Ramos (cell line): ENCODE measurements around the gene NDUFS7.
"Not testable (repeated sequence)": the region's sequence is repeated elsewhere in the genome, so short reads cannot be mapped to it uniquely, and the experiment has no call there.

Source experiments
- in situ Hi-C: fragments of 300-500 bp; cut with MboI; formaldehyde crosslinking; loops from one replicate; pipeline ENCODE4 v1.14.3; 2022; ENCODE audit warnings: low sequenced_read_pairs; ENCODE audit not compliant: unreplicated experiment

NDUFS7 gene

DNA sequence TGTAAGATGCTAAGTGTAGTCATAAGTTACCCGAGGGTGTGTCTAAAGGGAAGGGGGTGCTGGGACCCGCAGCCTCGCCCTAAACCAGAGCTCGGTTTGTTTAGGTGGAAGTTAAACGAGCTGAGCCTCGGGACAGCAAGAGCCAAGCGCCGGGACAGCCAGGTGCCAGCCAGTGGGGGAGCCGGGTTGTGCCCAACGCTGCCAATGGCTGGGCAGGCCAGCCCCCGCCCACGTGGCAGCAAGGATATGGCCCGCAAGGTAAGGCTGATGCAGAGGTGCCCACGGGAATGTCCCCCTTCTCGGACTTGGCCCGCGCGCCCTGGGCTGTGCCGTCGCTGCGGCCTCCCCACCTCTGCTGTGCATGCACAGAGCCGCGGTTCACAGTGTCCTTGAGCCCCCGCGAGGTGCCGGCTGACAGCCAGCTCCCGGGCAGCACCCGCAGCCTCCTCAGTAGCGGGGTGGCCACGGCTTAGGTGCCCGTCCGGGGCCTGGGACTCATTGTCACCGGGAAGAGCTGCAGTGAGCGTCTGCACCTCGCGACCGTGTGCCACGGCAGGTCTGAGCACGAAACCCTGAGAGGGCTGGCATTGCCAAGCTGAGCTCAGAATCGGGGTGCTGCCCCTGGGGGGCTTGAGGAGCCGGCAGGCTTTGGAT is 45.2 kb downstream of the NDUFS7 start:
- in situ Hi-C loops: no loop called here

- in situ Hi-C loops: no loop called here
Measured at GRCh38 chr19:1429750-1430149, 46.0 kb downstream of the NDUFS7 start.

DNA sequence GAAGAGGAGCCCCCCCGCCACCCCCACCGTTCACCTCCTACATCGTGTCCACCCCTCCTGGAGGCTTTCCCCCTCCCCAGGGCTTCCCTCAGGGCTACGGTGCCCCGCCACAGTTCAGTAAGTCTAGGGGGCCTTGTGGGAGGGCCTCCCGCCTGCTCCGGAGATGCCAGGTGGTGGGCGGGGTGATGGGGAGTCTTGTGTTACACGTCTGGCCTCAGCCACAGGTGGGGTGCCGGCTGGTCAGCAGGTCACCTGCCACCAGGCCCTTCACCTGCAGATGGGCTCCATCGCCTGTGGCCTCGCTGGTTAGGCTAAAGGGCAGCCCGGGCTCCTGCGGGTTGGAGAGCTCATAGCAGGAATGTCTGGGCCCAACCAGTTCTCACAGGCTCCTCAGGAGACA is 46.5 kb downstream of the NDUFS7 start:
- in situ Hi-C loops: no loop called here

DNA sequence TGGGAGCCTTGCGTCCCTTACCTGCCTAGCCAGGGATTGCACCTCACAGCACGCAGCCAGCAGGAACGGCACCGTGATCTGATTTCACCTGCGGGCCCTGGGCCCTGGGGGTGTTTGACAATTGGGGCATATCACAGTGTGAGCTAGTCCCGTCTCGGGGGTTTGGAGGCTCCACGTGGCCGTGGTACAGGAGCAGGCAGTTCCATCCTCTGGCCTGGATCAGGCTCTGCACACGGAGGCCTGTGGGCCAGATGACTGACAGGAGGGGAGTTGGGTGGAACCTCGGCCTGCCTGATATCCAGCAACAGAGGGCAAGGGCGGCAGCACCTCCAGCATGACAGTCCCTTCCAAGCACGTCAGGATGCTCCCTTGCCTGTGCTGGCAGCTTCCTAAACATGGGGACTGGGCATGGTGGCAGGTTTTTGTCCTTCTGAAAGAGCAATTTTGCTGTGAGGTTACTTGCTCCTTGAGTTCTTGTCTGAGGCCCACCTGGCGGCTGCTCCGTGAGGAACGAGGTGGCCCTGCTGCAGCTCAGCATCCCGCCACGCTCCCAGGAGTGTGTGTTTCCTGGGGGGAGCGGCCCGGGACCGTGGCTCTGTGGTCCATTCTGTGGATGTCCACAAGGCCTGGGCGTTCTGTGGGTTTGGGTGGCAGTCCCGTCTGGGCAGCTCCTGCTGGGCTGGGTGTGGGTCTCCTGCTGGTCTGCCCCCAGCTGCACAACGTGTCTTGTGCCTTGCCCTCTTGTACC is 48.2 kb downstream of the NDUFS7 start:
- in situ Hi-C loops: no loop called here

- in situ Hi-C loops: no loop called here
Measured at GRCh38 chr19:1432507-1432887, 48.8 kb downstream of the NDUFS7 start.

DNA sequence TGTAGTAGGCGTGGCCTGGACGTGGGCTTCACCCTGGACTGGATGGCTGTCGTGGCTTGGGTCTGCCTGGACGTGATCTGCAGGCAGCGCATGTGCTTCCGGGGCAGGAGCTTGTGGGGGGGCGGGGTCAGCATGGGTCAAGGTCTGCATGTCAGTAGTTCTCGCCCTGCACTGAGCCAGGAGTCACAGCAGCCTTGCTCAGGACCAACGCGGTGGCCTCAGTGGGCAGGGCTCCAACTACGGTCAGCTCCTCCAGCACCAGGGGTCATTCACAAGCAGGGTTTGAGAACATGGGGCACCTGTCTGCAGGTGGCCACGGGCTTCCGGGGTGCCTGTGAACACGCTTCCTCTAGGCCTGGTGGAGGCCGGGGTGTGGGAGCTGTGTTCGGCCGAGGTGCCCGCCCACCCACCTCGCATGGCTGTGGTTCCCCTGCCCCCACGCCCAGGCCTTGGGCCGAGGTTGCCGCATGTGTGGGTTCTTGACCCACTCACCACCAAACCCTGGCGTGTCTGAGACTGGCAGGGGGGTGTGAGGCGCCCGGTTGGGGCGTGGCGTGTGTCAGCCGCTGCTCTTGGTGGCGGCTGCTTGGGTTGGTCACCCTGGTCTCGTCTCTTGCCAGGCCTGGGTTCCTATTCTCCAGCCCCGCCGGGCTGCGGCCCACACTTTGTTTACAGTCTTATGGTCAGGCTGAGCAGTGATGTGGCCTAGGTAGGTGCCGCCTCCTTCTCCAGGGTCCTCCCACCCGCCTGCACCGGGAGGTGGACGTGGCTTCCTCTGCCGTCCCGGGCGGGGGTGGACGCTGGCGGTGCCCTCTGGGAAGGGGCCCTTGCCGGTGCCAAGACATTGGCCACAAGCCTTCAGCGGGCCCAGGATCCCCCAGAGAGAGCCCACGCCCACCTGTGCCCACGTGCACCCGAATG is 49.7 kb downstream of the NDUFS7 start:
- in situ Hi-C loops: no loop called here

DNA sequence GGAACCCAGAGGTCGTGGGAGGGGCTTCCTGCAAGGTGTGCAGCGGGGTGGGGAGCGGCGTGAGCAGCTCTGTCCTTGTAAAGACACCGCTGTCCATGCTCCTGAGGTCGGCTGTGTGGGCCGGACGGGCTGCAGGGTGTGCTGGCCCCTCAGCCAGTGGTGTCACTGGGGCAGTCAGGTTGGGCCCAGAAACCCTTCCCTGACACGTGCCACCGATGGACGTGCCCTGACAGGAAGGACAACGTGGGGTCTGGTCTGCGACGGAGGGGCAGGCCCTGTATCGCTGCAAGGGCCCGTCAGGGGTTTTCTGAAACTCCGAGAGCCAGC is 50.3 kb downstream of the NDUFS7 start:
- in situ Hi-C loops: no loop called here

DNA sequence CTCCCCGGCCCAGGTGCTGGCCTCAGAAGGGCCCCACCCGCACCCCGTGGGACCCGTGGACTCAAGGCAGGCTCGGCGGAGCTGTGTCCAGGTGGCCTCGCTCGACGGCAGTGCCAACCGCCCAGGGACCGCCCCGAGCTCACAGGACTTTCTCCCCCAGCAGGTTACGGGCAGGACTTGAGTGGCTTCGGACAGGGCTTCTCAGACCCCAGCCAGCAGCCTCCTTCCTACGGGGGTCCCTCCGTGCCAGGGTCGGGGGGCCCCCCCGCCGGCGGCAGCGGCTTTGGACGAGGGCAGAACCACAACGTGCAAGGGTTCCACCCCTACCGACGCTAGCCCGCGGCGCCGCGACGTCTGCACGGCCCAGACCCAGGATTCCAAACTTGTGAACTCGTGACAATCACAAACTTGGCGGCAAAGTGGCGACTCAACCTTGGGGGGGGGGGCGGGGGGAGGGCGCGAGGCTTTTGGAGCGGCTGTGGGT is 50.9 kb downstream of the NDUFS7 start:
- in situ Hi-C loops: no loop called here

DNA sequence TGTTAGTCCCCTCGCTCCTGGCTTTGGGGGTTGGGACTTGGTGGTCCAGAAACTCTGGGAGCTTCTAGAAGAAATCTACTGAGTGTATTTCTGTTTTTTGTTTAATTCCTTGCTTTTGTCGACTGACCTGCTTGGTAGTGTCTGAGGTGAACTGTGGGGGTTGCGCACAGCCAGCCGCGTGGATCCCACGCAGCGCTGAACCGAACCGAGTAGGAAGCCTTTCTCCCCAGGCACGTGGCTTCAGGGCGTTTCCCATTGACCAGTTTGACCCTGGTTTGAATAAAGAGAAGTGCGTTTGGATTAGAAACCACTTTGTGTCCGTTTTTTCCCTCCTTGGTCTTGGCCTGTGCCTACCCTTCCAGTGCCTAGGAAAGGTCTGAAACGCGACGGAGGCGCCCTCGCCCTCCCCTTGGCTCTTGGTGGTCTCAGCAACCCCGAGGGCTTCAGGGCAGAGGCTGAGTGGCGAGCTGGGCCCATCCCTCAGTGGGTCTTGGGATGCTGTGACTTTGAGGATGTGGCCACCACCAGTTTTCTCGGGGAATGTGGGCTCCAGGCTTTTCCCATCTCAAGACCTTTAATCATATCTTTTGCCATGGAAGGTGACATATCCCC is 51.8 kb downstream of the NDUFS7 start:
- in situ Hi-C loops: no loop called here

DNA sequence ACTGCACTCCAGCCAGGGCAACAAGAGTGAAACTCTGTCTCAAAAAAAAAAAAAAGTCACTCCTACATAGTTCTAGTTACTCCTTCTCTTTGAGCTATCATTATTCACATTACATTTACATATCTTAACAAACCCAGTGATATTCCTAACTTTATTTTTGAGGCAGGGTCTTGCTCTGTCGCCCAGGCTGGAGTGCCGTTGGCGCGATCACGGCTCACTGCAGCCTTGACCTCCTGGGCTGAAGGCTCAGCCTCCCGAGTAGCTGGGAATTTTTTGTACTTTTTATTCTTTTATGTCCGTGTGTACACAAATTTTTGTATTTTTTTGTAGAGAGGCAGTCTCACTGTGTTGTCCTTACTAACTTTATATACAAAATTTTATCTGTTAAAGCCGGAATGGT is 53.9 kb downstream of the NDUFS7 start:
- in situ Hi-C loops: no loop called here

DNA sequence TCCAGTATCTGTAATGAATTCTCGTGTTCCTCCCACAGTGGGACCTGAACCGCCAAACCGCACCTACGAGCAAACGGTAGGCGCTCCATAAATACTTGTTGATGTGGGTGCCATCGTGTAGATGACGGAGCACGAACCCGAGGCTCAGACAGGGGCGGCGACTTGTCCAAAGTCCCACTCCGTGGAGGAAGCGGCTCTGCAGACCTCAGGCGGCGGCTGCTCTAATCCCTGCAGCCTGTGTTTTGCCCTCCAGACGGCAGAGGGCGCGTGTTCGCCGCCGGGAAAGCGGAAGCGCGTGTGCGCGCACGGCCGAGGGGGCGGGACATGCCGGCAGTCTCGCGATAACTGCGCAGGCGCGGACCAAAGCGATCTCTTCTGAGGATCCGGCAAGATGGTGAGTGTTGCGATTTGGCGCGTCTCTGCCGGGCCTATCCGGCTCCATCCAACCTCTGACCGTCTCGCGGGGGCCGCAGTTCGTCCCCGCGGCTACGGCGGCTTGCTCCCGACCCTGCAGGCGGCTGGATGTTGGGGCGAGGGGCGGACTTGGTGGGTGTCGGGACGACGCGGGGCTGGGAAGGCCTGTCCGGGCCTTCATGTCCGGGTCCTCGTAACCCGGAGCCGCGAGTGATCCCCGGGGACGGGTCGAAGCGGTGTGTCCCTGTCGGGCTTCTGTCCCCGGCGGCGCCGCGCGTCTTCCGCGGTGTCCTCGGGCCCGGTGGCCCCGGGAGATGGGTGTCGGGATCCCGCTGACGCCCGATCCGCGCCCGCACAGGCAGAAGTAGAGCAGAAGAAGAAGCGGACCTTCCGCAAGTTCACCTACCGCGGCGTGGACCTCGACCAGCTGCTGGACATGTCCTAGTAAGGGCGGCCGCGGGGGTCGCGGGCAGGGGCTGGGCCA is 54.6 kb downstream of the NDUFS7 start, which contains the start of gene RPS15:
Gene RPS15 (plus strand): TSS at position 362 of the 898 bp plus-strand sequence. CDS start 30 bp downstream, at position 392.
- in situ Hi-C loops: no loop called here

GRCh38 chr19:1438933-1439354 is 55.2 kb downstream of the NDUFS7 start:
- in situ Hi-C loops: no loop called here

DNA sequence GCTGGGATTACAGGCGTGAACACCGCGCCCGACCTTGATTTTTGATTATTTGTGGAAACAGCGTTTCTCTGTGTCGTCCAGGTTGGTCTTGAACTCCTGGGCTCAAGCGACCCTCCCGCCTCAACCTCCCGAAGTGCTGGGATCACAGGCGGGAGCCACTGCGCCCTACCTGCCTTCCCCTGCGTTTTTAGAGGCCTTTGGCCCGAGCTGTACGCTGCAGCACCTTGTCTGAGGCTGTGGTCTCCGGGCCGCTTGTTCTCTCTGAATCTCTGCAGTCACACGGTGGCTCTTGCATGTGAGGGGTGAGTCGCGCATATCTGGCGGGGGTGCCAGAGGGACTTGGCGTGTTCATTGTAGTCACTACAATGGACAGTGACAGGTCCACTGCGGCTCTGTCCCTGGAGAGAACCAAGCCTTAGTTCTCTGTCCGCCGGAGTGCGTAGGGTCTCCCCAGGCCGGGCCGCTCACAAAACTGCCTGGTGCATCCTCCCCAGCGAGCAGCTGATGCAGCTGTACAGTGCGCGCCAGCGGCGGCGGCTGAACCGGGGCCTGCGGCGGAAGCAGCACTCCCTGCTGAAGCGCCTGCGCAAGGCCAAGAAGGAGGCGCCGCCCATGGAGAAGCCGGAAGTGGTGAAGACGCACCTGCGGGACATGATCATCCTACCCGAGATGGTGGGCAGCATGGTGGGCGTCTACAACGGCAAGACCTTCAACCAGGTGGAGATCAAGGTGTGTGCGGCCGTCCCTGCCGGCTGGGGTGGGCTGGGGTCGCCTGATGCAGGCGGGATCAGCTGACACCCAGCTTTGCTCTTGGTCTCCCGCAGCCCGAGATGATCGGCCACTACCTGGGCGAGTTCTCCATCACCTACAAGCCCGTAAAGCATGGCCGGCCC is 56.1 kb downstream of the NDUFS7 start:
- in situ Hi-C loops: not testable (repeated sequence)

GRCh38 chr19:1440418-1440801 is 56.7 kb downstream of the NDUFS7 start:
- in situ Hi-C loops: no loop called here

- in situ Hi-C loops: no loop called here
Measured at GRCh38 chr19:1441022-1441426, 57.3 kb downstream of the NDUFS7 start.

DNA sequence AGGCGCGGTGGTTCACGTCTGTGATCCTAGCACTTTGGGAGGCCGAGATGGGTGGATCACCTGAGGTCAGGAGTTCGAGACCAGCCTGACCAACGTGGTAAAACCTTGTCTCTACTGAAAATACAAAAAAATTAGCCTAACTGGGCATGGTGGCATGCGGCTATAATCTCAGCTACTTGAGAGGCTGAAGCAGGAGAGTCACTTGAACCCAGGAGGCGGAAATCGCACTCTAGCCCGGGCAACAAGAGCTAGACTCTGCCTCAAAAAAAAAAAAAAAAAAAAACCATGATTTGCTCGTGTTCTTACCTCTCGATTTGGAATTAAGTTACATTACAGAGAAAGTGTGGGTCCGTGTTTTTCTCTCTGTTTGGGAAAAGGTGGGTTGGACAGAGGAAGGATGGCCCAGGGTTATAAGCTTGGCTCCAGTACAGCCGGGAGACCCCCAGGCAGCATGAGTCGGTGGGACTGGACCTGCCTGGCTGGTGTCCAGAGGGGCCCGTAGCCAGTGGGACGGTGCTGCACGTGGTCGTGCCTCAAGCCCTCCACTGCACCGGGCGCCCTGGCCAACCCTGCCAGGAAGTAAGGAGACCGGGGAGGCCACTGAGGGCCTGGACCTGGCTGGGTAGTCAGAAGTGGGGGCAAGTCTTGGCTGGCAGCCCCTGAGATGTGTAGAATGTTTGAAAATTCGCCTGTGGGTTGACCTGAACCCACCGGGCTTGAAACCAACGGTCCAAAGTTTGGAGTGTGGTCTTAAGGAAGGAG is 58.2 kb downstream of the NDUFS7 start:
- in situ Hi-C loops: no loop called here
